B cell (primary cell): Measurements from ENCODE around the gene USP9X. TPM values are rescaled to one million over a fixed set of nuclear protein-coding genes. Genes with fewer than 3 reads are reported as not detected.

Source experiments
- ATAC-seq: fragments of 200-7000 bp; cut with Tn5 transposase; one replicate; pipeline ENCODE4 v1.10.0; 2021; ENCODE audit warnings: low read depth, mild to moderate bottlenecking, moderate number of reproducible peaks, moderate library complexity
- CTCF ChIA-PET: fragments of 350-600 bp; sonication (Branson Sonifier 250); formaldehyde crosslinking; loops from one replicate; lab custom pipeline; 2021; ENCODE audit warnings: antibody characterized with exemption, inconsistent platforms; lab: Charles Lee
- POLR2A ChIA-PET: fragments of 350-600 bp; sonication (Branson Sonifier 250); formaldehyde crosslinking; loops from one replicate; lab custom pipeline; 2021; ENCODE audit warnings: antibody characterized with exemption; lab: Charles Lee
- DNase-seq: peaks from one replicate; pipeline ENCODE4 v3.0.0; 2013
- H2AFZ ChIP-seq: 2 replicates; pipeline ENCODE4 v1.6.1; 2012; ENCODE audit warnings: mild to moderate bottlenecking, low read depth, low read length; ENCODE audit not compliant: insufficient read depth, poor library complexity, severe bottlenecking
- H3K27ac ChIP-seq, 2 donors: 1 replicate in 1 of 2; 2 replicates in 1 of 2; pipeline ENCODE4 v1.5.1; 2012 to 2013; ENCODE audit warnings: low read length in 2 of 2, mild to moderate bottlenecking in 2 of 2, moderate library complexity in 1 of 2
- H3K27me3 ChIP-seq, 4 experiments: fragments of 200-600 bp in 1 of 4; sonication (generic) in 1 of 4; replicated peaks in 1 of 4; 1 replicate in 2 of 4; 2 replicates in 2 of 4; pipeline versions ENCODE4 v1.6.1 to v1.7.0; 2013 to 2016; ENCODE audit warnings: low read length in 3 of 4, mild to moderate bottlenecking in 2 of 4, mixed read lengths in 1 of 4, moderate library complexity in 1 of 4; ENCODE audit not compliant: insufficient read depth in 4 of 4, control insufficient read depth in 3 of 4; ENCODE audit errors: control extremely low read depth in 1 of 4
- H3K36me3 ChIP-seq, 2 experiments: replicated peaks in 1 of 2; 1 replicate in 1 of 2; 2 replicates in 1 of 2; pipeline versions ENCODE4 v1.6.1 to v1.7.1; 2013; ENCODE audit warnings: low read length in 1 of 2; ENCODE audit not compliant: insufficient read depth in 2 of 2, control insufficient read depth in 1 of 2; ENCODE audit errors: control extremely low read depth in 1 of 2, extremely low read depth in 1 of 2
- H3K4me1 ChIP-seq, 2 donors: fragments of 200-600 bp in 1 of 2; sonication (generic) in 1 of 2; 1 replicate in 1 of 2; 2 replicates in 1 of 2; pipeline versions ENCODE4 v1.5.1 to v1.6.1; 2013 to 2017; ENCODE audit warnings: low read length in 2 of 2; ENCODE audit not compliant: control insufficient read depth in 2 of 2, insufficient read depth in 2 of 2
- H3K4me2 ChIP-seq: replicated peaks from 2 replicates; pipeline ENCODE3; 2012; ENCODE audit warnings: mild to moderate bottlenecking, low read depth, low read length; ENCODE audit not compliant: poor library complexity, severe bottlenecking
- H3K4me3 ChIP-seq, 5 experiments: fragments of 200-600 bp in 1 of 5; sonication (generic) in 1 of 5; 1 replicate in 3 of 5; 2 replicates in 2 of 5; pipeline versions ENCODE4 v1.5.1 to v1.7.0; 2011 to 2016; ENCODE audit warnings: low read length in 4 of 5, mild to moderate bottlenecking in 4 of 5, low read depth in 2 of 5, control low read depth in 1 of 5, moderate library complexity in 1 of 5; ENCODE audit not compliant: insufficient read depth in 1 of 5; ENCODE audit errors: control extremely low read depth in 1 of 5, extremely low read depth in 1 of 5
- H3K79me2 ChIP-seq: fragments of 200-600 bp; sonication (generic); one replicate; pipeline ENCODE4 v1.6.0; 2016; ENCODE audit warnings: low read length; ENCODE audit not compliant: control insufficient read depth, insufficient read depth
- H3K9ac ChIP-seq: fragments of 200-600 bp; sonication (generic); 2 replicates; pipeline ENCODE4 v1.6.1; 2017; ENCODE audit warnings: mild to moderate bottlenecking, low read length, moderate library complexity
- H3K9me3 ChIP-seq, 3 donors: one replicate each; pipeline versions ENCODE4 v1.6.1 to v1.7.1; 2013; ENCODE audit warnings: low read length in 2 of 3; ENCODE audit not compliant: control insufficient read depth in 2 of 3, insufficient read depth in 1 of 3; ENCODE audit errors: control extremely low read depth in 1 of 3
- H4K20me1 ChIP-seq: 2 replicates; pipeline ENCODE4 v1.6.0; 2012; ENCODE audit warnings: mild to moderate bottlenecking, low read length; ENCODE audit not compliant: insufficient read depth, control insufficient read depth, poor library complexity, severe bottlenecking
- H3K27ac Mint-ChIP-seq: one replicate; pipeline ENCODE4 v1.8.0; 2021; ENCODE audit warnings: mixed read lengths
- H3K27me3 Mint-ChIP-seq: one replicate; pipeline ENCODE4 v1.8.0; 2021; ENCODE audit warnings: mixed read lengths
- H3K4me1 Mint-ChIP-seq: one replicate; pipeline ENCODE4 v1.8.0; 2021; ENCODE audit warnings: mixed read lengths
- H3K4me3 Mint-ChIP-seq: one replicate; pipeline ENCODE4 v1.8.0; 2021; ENCODE audit warnings: mixed read lengths
- H3K9me3 Mint-ChIP-seq: one replicate; pipeline ENCODE4 v1.8.0; 2022; ENCODE audit warnings: mixed read lengths; ENCODE audit not compliant: insufficient read depth
- EZH2 ChIP-seq: IDR thresholded peaks from 2 replicates; pipeline ENCODE4 v1.6.1; 2012; ENCODE audit warnings: borderline replicate concordance, low read depth, mild to moderate bottlenecking, moderate library complexity, low read length; ENCODE audit not compliant: insufficient read depth, poor library complexity, severe bottlenecking
- WGBS: methylation state at CpG from one replicate; pipeline ENCODE4 v1.1.5; 2013; ENCODE audit warnings: missing lambda C conversion rate; ENCODE audit not compliant: insufficient coverage; 5-methylcytosine and 5-hydroxymethylcytosine counted together
- intact Hi-C: fragments of 100-400 bp; cut with micrococcal nuclease; formaldehyde crosslinking; loops from one replicate; pipeline ENCODE4 v1.10.0; 2022
- polyA plus RNA-seq: library from polyadenylated mRNA; depleted of rRNA; stranded (reverse); fragments of >200 nt; gene quantifications from 2 replicates; pipeline ENCODE4 v1.2.3, GENCODE V29; 2012
- total RNA-seq, 2 donors: library from RNA; stranded (reverse); fragments of 120-200 nt in 1 of 2; gene quantifications; 1 replicate in 1 of 2; 2 replicates in 1 of 2; pipeline versions ENCODE4 v1.2.3 to v1.2.4, GENCODE V29; 2013 to 2022
- TF ChIP-seq, protein P1 (sequence below): fragments of 200-600 bp; IDR thresholded peaks from one replicate; pipeline ENCODE4 v1.8.0; 2022; ENCODE audit warnings: antibody characterized with exemption, mild to moderate bottlenecking

The USP9X gene
- total and polyA plus RNA-seq, 2 donors (not counting 1 experiment from before 2014, with no cell fraction given): 9.6 to 87.6 TPM

DNA sequence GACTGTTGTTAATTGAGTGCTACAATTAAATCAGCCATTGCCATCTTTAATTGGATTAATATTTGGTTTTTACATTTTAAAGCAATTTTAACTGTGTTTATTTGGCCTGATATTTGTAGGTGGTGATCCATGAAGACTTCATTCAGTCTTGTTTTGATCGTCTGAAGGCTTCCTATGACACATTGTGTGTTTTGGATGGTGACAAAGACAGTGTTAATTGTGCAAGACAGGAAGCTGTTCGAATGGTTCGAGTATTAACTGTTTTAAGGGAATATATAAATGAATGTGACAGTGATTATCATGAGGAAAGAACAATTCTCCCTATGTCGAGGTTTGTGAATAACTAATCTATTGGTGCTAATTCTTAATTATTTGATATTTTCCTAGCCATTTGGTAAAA is 82.6 kb downstream of the USP9X start:
- Mint-ChIP-seq H3K4me3 (no peak overlapping the region), H3K4me1 (no peaks in the 10 kb centered on the region), H3K27ac (no peak overlapping the region), H3K9me3 (no peaks in the 10 kb centered on the region), H3K27me3 (no peaks in the 10 kb centered on the region)
- Histone ChIP-seq H3K4me3 (no peak overlapping the region), H3K4me2 (no peak overlapping the region), H3K27me3 (no peaks in the 10 kb centered on the region), H3K27ac (no peak overlapping the region), H3K9ac (no peak overlapping the region), H2AFZ (no peak overlapping the region), H3K36me3 (peaks cover 0 to 54% of the 10 kb centered on the region in 2 experiments), H3K79me2 (no peaks in the 10 kb centered on the region), H4K20me1 (no peaks in the 10 kb centered on the region), H3K4me1 (no peaks in the 10 kb centered on the region), H3K9me3 (no peaks in the 10 kb centered on the region)
- DNase-seq (no peak), ATAC-seq (no peak)
- ChIA-PET CTCF (no interaction called here), POLR2A (no interaction called here)
- TF ChIP-seq, protein P1, sequence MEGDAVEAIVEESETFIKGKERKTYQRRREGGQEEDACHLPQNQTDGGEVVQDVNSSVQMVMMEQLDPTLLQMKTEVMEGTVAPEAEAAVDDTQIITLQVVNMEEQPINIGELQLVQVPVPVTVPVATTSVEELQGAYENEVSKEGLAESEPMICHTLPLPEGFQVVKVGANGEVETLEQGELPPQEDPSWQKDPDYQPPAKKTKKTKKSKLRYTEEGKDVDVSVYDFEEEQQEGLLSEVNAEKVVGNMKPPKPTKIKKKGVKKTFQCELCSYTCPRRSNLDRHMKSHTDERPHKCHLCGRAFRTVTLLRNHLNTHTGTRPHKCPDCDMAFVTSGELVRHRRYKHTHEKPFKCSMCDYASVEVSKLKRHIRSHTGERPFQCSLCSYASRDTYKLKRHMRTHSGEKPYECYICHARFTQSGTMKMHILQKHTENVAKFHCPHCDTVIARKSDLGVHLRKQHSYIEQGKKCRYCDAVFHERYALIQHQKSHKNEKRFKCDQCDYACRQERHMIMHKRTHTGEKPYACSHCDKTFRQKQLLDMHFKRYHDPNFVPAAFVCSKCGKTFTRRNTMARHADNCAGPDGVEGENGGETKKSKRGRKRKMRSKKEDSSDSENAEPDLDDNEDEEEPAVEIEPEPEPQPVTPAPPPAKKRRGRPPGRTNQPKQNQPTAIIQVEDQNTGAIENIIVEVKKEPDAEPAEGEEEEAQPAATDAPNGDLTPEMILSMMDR: no peak
- TF ChIP-seq EZH2: no peak
- WGBS: no CpG with 5 or more reads among the region's 4 CpGs
- intact Hi-C loops: no loop called here

DNA sequence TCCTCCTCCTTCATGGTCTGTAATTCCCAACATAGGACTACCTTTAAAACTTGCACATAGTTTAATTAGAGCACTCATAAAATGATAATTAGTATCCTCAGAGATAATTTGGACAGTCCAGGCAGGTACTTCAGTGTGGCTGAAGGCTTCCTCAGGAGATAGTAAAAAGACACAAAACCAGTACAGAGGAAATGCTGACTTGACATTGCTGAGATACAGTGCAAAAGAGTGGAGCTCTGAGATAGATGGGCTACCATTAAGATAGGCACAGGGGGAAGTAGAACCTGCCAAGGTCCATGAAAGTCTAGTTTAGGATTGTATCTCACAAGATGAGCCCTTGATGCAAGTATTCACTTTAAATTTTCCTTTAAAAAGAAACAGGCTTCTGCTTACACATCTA is 91.0 kb downstream of the USP9X start:
- no peak for ATAC-seq
- Histone ChIP-seq H3K4me1 (peaks cover 9 to 12% of the 10 kb centered on the region in 2 donors), H4K20me1 (no peaks in the 10 kb centered on the region), H3K4me3 (no peak overlapping the region), H3K9ac (no peak overlapping the region), H3K4me2 (no peak overlapping the region), H2AFZ (no peak overlapping the region), H3K27ac (no peak overlapping the region), H3K79me2 (no peaks in the 10 kb centered on the region), H3K9me3 (no peaks in the 10 kb centered on the region), H3K27me3 (no peaks in the 10 kb centered on the region), H3K36me3 (peaks cover 3 to 22% of the 10 kb centered on the region in 2 experiments)
- intact Hi-C loops: no loop called here
- POLR2A ChIA-PET: no interaction called here
- no peak overlapping the region for H3K27ac Mint-ChIP-seq
- TF ChIP-seq, protein P1: no peak
- CTCF ChIA-PET: no interaction called here
- peaks cover 26% of the 10 kb centered on the region for H3K4me1 Mint-ChIP-seq
- no peak for DNase-seq
- no peak overlapping the region for H3K4me3 Mint-ChIP-seq
- H3K27me3 Mint-ChIP-seq: no peaks in the 10 kb centered on the region
- H3K9me3 Mint-ChIP-seq: no peaks in the 10 kb centered on the region
